K562 treated with DMSO at 1 percent for 24 hours (cell line): Measurements from ENCODE around the gene NCS1. TPM values are rescaled to one million over a fixed set of nuclear protein-coding genes. Genes with fewer than 3 reads are reported as not detected.

Experiments
- total RNA-seq: library from RNA; unstranded; fragments of 300-600 nt; gene quantifications from 2 replicates; pipeline ENCODE4 v1.2.3, GENCODE V29; 2022; ENCODE audit warnings: low read depth; ENCODE audit not compliant: insufficient read depth

Gene NCS1
- total RNA-seq: 6.6 and 7.4 TPM in 2 replicates

GRCh38 chr9:130172161-130172857 lies at the start of gene NCS1:
Gene NCS1 (plus strand): TSS chr9:130172404. CDS start chr9:130172664, 260 bp downstream.

GRCh38 chr9:130265431-130266235 lies 93.4 kb downstream of the NCS1 start, which contains the start of gene HMCN2:
Gene HMCN2 (plus strand): TSS chr9:130265760. CDS start chr9:130265879, 119 bp downstream.

Other genes starting within 250 kb of the NCS1 start
- 14.3 and 16.3 TPM in 2 replicates for gene FNBP1, start 129.2 kb upstream of the NCS1 start, total RNA-seq
- gene GPR107, start 118.5 kb upstream of the NCS1 start, total RNA-seq: 23.6 and 26.9 TPM in 2 replicates
- 0.02 and 0.35 TPM in 2 replicates for gene HMCN2, start 93.4 kb downstream of the NCS1 start, total RNA-seq